Stimulated activated CD4-positive, alpha-beta T cell treated with anti-CD3 and anti-CD28 coated beads, Interleukin-1b, Interleukin-23, amount 100 ng/mL, for 48 hours (primary cell): ENCODE results near the gene KDM4E.
A peak's percentile ranks its signal among the peaks of the same experiment; 100 is the strongest.

Experiments
- DNase-seq: peaks from one replicate; pipeline ENCODE4 v3.0.0-alpha.2; 2020

KDM4E gene

GRCh38 chr11:95054356-95054755 is 29.3 kb downstream of the KDM4E start:
- no peak for DNase-seq

GRCh38 chr11:95055283-95055897 is 30.3 kb downstream of the KDM4E start:
- DNase-seq, result no peak

DNA sequence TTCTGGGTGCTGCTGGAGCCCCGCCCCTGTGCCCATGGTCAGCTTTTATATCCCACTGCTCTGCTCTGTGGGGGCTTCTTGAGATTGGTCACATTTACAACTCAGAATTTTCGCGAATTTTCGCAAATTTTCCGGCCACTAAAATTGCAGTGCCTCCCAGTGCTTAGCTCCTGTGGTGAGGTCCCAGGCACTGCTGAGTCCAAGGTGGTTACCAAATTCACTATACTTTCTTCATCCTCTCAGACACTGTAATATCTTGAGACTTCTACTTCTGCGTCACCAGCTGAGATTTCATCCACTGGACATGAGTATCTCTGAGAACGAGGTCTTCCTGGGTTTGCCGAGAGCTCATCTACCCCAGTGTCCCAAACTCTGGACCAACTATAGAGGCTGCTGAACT is 32.9 kb downstream of the KDM4E start:
- DNase-seq, result no peak

DNA sequence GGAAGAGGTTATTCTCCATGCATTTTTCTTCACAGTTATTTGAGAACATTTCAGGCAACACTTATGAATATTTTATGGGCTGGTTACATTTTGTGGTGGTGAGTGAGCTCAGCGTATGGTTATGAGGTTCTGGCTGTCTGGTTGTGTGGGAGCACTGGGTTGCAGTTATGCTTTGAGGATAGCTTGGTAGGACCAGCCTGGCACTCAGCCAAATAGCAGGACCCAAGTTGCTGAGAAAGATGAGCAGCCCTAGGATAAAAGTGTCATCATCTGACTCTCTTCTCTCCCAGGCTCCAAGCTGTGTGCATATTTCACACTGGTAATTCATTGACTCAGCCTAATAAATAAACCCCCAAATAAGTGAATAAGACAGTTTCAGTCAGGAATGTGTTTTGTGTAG is 33.6 kb downstream of the KDM4E start:
- DNase-seq, result no peak

- DNase-seq, result no peak
Observed at GRCh38 chr11:95059046-95059445, 34.0 kb downstream of the KDM4E start.

DNA sequence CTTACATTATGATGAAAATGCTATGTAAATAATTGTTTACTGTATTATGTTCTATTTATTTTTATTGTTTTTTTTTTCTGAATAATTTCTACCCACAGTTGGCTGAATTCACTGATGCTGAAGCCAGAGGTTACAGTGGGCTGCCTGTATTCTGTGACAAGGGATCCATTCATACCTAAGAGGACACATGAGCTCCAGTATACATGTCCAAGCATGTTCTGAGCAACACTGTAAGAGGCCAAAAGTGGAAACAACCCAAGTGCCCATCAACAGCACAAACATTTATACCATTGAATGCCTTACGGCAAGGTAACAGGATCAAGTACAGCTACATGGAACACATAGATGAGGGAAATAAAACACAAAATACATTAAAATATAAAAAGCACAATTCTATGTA is 40.3 kb downstream of the KDM4E start:
- no peak for DNase-seq

GRCh38 chr11:95066716-95067038 is 41.6 kb downstream of the KDM4E start, which contains the start of gene SRSF8:
TSS of gene SRSF8 (plus strand) at chr11:95066919. CDS start at chr11:95067227, 308 bp downstream.
- no peak for DNase-seq

DNA sequence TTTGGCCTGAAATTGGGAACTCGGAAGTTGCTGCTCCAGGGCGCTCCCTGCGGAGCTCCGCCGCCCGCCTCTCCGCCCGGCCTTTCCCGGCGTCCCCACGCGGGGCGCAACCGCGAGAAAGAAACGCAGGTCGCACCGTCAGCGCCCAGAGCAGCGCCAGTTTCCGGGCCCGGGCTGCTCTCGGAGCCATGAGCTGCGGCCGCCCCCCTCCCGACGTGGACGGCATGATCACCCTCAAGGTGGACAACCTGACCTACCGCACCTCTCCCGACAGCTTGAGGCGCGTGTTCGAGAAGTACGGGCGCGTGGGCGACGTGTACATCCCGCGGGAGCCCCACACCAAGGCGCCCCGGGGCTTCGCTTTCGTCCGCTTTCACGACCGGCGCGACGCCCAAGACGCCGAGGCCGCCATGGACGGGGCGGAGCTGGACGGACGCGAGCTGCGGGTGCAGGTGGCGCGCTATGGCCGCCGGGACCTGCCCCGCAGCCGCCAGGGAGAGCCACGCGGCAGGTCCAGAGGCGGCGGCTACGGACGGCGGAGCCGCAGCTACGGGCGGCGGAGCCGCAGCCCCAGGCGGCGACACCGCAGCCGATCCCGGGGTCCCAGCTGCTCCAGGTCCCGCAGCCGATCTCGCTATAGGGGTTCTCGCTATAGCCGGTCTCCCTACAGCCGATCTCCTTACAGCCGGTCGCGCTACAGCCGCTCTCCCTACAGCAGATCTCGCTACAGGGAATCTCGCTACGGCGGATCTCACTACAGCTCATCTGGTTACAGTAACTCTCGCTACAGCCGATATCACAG is 42.2 kb downstream of the KDM4E start:
- peak; percentile 69 for DNase-seq

DNA sequence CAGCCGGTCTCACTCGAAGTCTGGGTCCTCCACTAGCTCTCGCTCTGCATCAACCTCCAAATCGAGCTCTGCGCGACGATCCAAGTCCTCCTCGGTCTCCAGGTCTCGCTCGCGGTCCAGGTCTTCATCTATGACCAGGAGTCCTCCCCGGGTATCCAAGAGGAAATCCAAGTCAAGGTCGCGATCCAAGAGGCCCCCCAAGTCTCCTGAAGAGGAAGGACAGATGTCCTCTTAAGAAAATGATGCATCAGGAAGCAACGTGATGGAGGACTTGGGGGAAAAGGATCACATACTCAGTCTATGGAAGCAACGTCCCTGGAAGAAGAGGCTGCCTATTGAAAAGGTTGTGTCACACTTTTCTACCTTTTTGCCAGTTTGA is 42.8 kb downstream of the KDM4E start:
- DNase-seq, result peak; percentile 61

DNA sequence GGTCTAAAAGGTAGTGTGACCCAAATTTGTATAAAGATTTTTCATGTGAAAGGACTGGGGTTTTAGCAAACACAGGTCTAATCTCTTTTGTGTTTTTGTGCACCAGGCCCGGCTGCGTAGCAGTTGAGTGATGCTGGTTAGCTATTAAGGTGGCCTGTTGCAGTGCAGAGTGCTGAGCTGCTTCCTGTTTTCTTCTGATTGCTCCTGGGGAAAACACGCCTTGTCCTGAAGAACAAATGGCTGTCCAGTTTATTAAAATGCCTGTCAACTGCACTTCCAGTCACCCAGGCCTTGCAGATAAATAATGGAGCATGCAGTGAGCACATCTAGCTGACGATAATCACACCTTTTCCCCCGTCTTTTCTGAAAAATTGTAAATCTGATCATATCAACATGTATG is 43.5 kb downstream of the KDM4E start:
- peak; percentile 72 for DNase-seq

- DNase-seq, result no peak
Observed at GRCh38 chr11:95070471-95070870, 45.4 kb downstream of the KDM4E start.

GRCh38 chr11:95072948-95073347 is 47.9 kb downstream of the KDM4E start:
- DNase-seq, result no peak

- no peak for DNase-seq
Observed at GRCh38 chr11:95074792-95075563, 49.9 kb downstream of the KDM4E start.

- no peak for DNase-seq
Observed at GRCh38 chr11:95076416-95076815, 51.4 kb downstream of the KDM4E start.

DNA sequence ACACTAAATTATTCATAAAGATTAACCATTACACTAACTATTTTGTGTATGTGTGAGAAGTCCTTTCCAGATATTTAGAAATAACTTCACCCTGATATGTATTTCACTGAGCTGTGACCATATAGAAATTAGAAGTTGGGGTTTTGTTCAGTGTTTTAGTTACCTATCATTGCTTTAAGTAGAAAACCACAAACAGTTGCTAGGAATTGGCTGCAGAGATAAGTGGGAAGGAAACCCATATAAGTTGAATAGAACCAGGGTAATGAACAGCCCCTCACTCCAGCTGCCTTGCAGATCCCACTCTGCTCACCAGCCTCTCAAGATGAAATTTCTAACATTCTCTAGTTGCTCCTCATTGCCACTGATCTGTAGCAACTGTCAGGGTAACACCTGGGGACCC is 51.9 kb downstream of the KDM4E start:
- DNase-seq, result no peak
